ENCODE results near the gene CTXND1.

The CTXND1 gene

GRCh38 chr15:80246425-80246894 is 5.6 kb downstream of the CTXND1 start:
- TF ChIP-seq POLR2AphosphoS5 (IDR thresholded peaks at IDR 0.05; ENCODE audit: low read depth, low read length) (no peak), FOXP2 (optimal IDR thresholded peaks at IDR 0.05; ENCODE audit: borderline replicate concordance, extremely low read depth, extremely low read length, insufficient read depth) (no peak), TAF1 (IDR thresholded peaks at IDR 0.05; ENCODE audit: borderline replicate concordance, insufficient read depth, low read length) (no peak), SIN3A (IDR thresholded peaks at IDR 0.05; ENCODE audit: borderline replicate concordance, insufficient read depth, low read length) (no peak), REST (IDR thresholded peaks at IDR 0.05; ENCODE audit: insufficient read depth in 1 of 2, low read depth in 2 of 2, low read length in 2 of 2) (no peak)

- TF ChIP-seq REST (IDR thresholded peaks at IDR 0.05; ENCODE audit: insufficient read depth in 1 of 2, low read depth in 2 of 2, low read length in 2 of 2): no peak
Observed at GRCh38 chr15:80242802-80243201, 9.2 kb downstream of the CTXND1 start.

GRCh38 chr15:80242132-80242769 is 9.8 kb downstream of the CTXND1 start:
- TF ChIP-seq SIN3A (IDR thresholded peaks at IDR 0.05; ENCODE audit: borderline replicate concordance, insufficient read depth, low read length): no peak
- TF ChIP-seq TAF1 (IDR thresholded peaks at IDR 0.05; ENCODE audit: borderline replicate concordance, insufficient read depth, low read length): no peak
- no peak for TF ChIP-seq REST (IDR thresholded peaks at IDR 0.05; ENCODE audit: insufficient read depth in 1 of 2, low read depth in 2 of 2, low read length in 2 of 2)
- no peak for TF ChIP-seq FOXP2 (optimal IDR thresholded peaks at IDR 0.05; ENCODE audit: borderline replicate concordance, extremely low read depth, extremely low read length, insufficient read depth)
- no peak for TF ChIP-seq POLR2AphosphoS5 (IDR thresholded peaks at IDR 0.05; ENCODE audit: low read depth, low read length)

GRCh38 chr15:80241508-80241907 is 10.5 kb downstream of the CTXND1 start:
- no peak for TF ChIP-seq REST (IDR thresholded peaks at IDR 0.05; ENCODE audit: insufficient read depth in 1 of 2, low read depth in 2 of 2, low read length in 2 of 2)
- no peak for TF ChIP-seq POLR2AphosphoS5 (IDR thresholded peaks at IDR 0.05; ENCODE audit: low read depth, low read length)
- TF ChIP-seq SIN3A (IDR thresholded peaks at IDR 0.05; ENCODE audit: borderline replicate concordance, insufficient read depth, low read length): no peak
- no peak for TF ChIP-seq FOXP2 (optimal IDR thresholded peaks at IDR 0.05; ENCODE audit: borderline replicate concordance, extremely low read depth, extremely low read length, insufficient read depth)
- no peak for TF ChIP-seq TAF1 (IDR thresholded peaks at IDR 0.05; ENCODE audit: borderline replicate concordance, insufficient read depth, low read length)

- TF ChIP-seq SIN3A (IDR thresholded peaks at IDR 0.05; ENCODE audit: borderline replicate concordance, insufficient read depth, low read length) (no peak), FOXP2 (optimal IDR thresholded peaks at IDR 0.05; ENCODE audit: borderline replicate concordance, extremely low read depth, extremely low read length, insufficient read depth) (no peak), TAF1 (IDR thresholded peaks at IDR 0.05; ENCODE audit: borderline replicate concordance, insufficient read depth, low read length) (no peak), REST (IDR thresholded peaks at IDR 0.05; ENCODE audit: insufficient read depth in 1 of 2, low read depth in 2 of 2, low read length in 2 of 2) (no peak), POLR2AphosphoS5 (IDR thresholded peaks at IDR 0.05; ENCODE audit: low read depth, low read length) (no peak)
Observed at GRCh38 chr15:80240276-80240675, 11.7 kb downstream of the CTXND1 start.

Measured in PFSK-1 (cell line).